Breast epithelium (tissue), 4 donors: ENCODE measurements around the gene DCUN1D3. TPM values are rescaled to one million over a fixed set of nuclear protein-coding genes. Genes with fewer than 3 reads are reported as not detected.

Experiments used
- DNase-seq, 2 donors: peaks; one replicate each; pipeline ENCODE4 v3.0.0-alpha.2; 2019; ENCODE audit warnings: low spot score in 2 of 2
- H3K27ac ChIP-seq, 2 donors: fragments of 200-600 bp; sonication (generic) in 1 of 2; one replicate each; pipeline ENCODE4 v1.5.1; 2016 to 2019; ENCODE audit warnings: mild to moderate bottlenecking in 1 of 2
- H3K27me3 ChIP-seq, 2 donors: fragments of 200-600 bp; sonication (generic) in 1 of 2; one replicate each; pipeline versions ENCODE4 v1.5.1 to v1.6.0; 2017 to 2019; ENCODE audit warnings: control low read depth in 1 of 2, mild to moderate bottlenecking in 1 of 2
- H3K36me3 ChIP-seq: fragments of 200-600 bp; one replicate; pipeline ENCODE4 v1.5.1; 2019
- H3K4me1 ChIP-seq, 2 donors: fragments of 200-600 bp; sonication (generic); one replicate each; pipeline ENCODE4 v1.5.1; 2016 to 2019; ENCODE audit warnings: control low read depth in 1 of 2
- H3K4me3 ChIP-seq, 3 donors: fragments of 200-600 bp; sonication (generic); 1 replicate in 2 of 3; 2 replicates in 1 of 3; pipeline ENCODE4 v1.5.1; 2016 to 2019; ENCODE audit warnings: mild to moderate bottlenecking in 3 of 3, moderate library complexity in 2 of 3
- H3K9me3 ChIP-seq, 2 donors: fragments of 200-600 bp; sonication (generic) in 1 of 2; one replicate each; pipeline ENCODE4 v1.5.1; 2016 to 2019; ENCODE audit warnings: control low read depth in 1 of 2
- POLR2A ChIP-seq: fragments of 450-650 bp; IDR thresholded peaks from one replicate; pipeline ENCODE4 v1.6.1; 2016; ENCODE audit warnings: antibody characterized with exemption, mild to moderate bottlenecking, moderate library complexity
- POLR2AphosphoS5 ChIP-seq, 3 donors: sonication (generic); formaldehyde crosslinking; IDR thresholded peaks; one replicate each; pipeline ENCODE4 v1.6.1; 2017; ENCODE audit warnings: antibody characterized with exemption in 3 of 3
- intact Hi-C: fragments of 100-400 bp; cut with DNase I; formaldehyde crosslinking; loops from one replicate; pipeline ENCODE4 v1.15.1; 2023; ENCODE audit warnings: low total_unique reads
- total RNA-seq, 3 donors: library from RNA; depleted of rRNA; stranded (reverse); fragments of >200 nt; gene quantifications; one replicate each; pipeline ENCODE4 v1.1.0, GENCODE V29; 2016
- TF ChIP-seq, protein P1 (sequence below), 3 donors: fragments of 450-650 bp; IDR thresholded peaks; one replicate each; pipeline ENCODE4 v1.5.1; 2016 to 2017; ENCODE audit warnings: antibody characterized with exemption in 3 of 3, mild to moderate bottlenecking in 3 of 3, moderate library complexity in 3 of 3

DCUN1D3 gene
- total RNA-seq, 3 donors from 2014 or later = 22.7 to 43.8 (median 26.2) TPM

DNA sequence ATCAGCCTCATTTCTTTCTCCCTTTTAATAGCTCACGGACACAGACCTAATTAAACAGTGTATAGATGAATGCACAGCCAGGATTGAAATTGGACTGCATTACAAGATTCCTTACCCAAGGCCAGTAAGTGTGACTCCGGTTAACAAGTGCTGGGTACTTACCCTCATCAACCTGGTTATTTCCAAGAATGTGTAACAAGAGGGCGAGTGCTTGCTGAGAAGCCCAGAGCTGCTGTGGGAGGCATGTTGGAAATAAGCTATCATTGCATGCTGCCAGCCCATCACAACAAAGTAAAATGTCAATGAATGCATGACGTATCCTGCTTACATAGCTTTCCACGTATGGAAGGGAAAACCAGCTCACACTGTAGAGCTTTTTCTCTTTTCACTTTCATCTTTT is 19.9 kb upstream of the DCUN1D3 start:
- H3K27me3 ChIP-seq = no peaks in the 10 kb centered on the region
- H3K36me3 ChIP-seq = no peaks in the 10 kb centered on the region
- TF ChIP-seq, protein P1, sequence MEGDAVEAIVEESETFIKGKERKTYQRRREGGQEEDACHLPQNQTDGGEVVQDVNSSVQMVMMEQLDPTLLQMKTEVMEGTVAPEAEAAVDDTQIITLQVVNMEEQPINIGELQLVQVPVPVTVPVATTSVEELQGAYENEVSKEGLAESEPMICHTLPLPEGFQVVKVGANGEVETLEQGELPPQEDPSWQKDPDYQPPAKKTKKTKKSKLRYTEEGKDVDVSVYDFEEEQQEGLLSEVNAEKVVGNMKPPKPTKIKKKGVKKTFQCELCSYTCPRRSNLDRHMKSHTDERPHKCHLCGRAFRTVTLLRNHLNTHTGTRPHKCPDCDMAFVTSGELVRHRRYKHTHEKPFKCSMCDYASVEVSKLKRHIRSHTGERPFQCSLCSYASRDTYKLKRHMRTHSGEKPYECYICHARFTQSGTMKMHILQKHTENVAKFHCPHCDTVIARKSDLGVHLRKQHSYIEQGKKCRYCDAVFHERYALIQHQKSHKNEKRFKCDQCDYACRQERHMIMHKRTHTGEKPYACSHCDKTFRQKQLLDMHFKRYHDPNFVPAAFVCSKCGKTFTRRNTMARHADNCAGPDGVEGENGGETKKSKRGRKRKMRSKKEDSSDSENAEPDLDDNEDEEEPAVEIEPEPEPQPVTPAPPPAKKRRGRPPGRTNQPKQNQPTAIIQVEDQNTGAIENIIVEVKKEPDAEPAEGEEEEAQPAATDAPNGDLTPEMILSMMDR (IDR thresholded peaks at IDR 0.05) = no peak
- TF ChIP-seq POLR2AphosphoS5 (IDR thresholded peaks at IDR 0.05) = no peak
- TF ChIP-seq POLR2A = no peak
- no peaks in the 10 kb centered on the region for H3K4me1 ChIP-seq
- no peak overlapping the region for H3K27ac ChIP-seq
- no peak for DNase-seq
- no peaks in the 10 kb centered on the region for H3K9me3 ChIP-seq
- intact Hi-C loops = no loop called here
- no peak overlapping the region for H3K4me3 ChIP-seq

DNA sequence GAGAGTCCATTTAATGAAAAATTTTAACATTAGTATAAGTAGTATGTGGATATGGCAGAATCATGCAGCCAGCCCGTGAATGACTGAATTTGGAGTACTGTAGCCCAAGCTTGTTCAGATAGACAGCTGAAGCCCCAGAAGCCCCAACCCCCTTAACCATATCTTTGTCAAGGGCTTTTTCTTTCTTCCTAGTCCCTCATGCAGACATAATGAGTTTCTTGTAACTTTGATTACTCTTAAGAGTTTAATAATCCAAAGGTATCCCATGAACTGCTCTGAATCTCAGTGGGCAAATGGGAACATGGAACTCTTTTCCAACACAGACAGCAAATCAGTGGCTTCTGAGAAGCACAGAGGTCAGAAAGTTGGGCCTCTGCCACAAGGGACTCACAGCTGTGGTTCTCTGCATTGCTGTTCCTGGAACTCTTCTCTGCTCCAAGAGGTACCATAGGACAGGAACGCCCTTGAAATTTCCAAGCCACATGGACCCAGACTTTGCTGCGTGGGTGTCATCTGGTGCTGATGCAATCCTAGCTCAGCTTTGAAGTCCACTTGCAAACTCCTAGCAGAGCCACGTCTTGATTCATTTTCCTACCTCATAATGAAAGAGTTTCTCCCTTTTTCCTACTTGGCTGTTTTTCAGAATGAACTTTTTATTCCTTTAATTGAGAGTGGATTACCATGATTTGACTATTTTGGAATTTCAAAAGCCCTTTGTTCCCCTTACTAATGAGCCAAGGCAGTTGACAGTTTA is 18.5 kb upstream of the DCUN1D3 start:
- no peaks in the 10 kb centered on the region for H3K9me3 ChIP-seq
- DNase-seq = peak in 1 of 2 donors; percentile 35
- TF ChIP-seq POLR2A (no peak), POLR2AphosphoS5 (IDR thresholded peaks at IDR 0.05) (peak in 2 of 3 donors; percentile 40 to 75)
- TF ChIP-seq, protein P1 (IDR thresholded peaks at IDR 0.05) = no peak
- peak overlapping the region in 1 of 2 donors; percentile 33 for H3K27ac ChIP-seq
- H3K4me3 ChIP-seq = no peak overlapping the region
- intact Hi-C loops = no loop called here
- H3K27me3 ChIP-seq = no peaks in the 10 kb centered on the region
- H3K36me3 ChIP-seq = no peaks in the 10 kb centered on the region
- H3K4me1 ChIP-seq = no peaks in the 10 kb centered on the region

DNA sequence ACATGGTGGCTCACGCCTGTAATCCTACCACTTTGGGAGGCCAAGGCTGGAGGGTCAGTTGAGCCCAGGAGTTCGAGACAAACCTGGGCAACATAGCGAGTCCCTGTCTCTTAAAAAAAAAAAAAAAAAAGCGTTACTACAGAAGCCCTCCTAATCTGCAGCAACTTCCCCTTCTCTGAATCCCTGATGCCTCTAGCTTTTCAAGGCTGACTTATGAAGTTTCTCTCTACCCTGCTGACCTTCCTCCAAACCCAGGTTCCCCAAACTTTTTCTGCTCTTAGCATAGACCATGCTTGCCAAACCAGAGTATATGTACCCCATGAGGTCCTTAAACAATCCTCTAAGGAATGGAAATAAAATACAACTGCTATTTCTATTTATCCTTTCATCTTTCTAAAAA is 16.8 kb upstream of the DCUN1D3 start:
- intact Hi-C loops = no loop called here
- H3K9me3 ChIP-seq = no peaks in the 10 kb centered on the region
- H3K4me3 ChIP-seq = no peak overlapping the region
- DNase-seq = no peak
- TF ChIP-seq, protein P1 (IDR thresholded peaks at IDR 0.05) = no peak
- no peak overlapping the region for H3K27ac ChIP-seq
- H3K36me3 ChIP-seq = no peaks in the 10 kb centered on the region
- H3K27me3 ChIP-seq = no peaks in the 10 kb centered on the region
- no peaks in the 10 kb centered on the region for H3K4me1 ChIP-seq

DNA sequence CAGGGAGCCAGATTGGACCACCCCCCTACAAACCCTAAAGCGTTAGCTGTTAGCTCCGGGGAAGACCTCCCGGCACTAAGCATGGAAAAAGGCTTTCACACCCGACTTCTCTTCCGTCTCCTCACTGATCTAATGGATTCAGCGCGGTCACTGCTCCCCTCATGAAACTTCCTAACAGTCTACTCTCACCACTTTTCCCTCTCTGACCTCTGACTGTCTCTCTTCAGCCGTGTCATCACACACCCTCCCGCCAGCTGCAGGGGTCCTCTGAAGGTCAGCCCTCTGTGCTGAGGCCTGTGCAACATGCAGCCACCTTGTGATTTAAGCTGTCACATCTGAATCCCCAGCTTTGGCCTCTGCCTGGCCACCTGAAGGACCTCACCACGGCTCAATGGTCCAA is 16.1 kb upstream of the DCUN1D3 start:
- Histone ChIP-seq H3K4me1 (no peaks in the 10 kb centered on the region), H3K9me3 (no peaks in the 10 kb centered on the region), H3K27ac (no peak overlapping the region), H3K36me3 (no peaks in the 10 kb centered on the region), H3K27me3 (no peaks in the 10 kb centered on the region), H3K4me3 (no peak overlapping the region)
- no peak for DNase-seq
- intact Hi-C loops = no loop called here
- no peak for TF ChIP-seq POLR2A
- no peak for TF ChIP-seq POLR2AphosphoS5 (IDR thresholded peaks at IDR 0.05)
- TF ChIP-seq, protein P1 (IDR thresholded peaks at IDR 0.05) = no peak

DNA sequence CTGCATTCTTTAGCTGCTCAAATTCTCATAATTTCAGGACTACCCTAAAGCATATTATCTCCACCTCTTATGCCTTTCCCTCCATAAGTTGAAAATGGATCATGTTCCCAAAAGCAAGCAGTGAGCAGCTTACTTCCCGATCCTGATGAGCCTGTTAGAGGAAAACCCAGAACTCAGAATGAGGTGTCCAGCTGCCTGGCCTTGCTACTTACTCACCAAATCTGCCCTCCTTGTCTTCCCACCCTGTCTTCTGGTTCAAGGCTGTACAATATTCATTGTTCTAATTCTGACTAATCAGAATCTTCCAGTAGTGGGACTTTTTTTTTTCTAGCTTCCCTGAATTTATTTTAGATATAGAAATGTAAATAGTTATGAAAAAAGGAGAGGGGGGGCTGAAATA is 11.2 kb upstream of the DCUN1D3 start:
- H3K27me3 ChIP-seq = no peaks in the 10 kb centered on the region
- H3K9me3 ChIP-seq = no peaks in the 10 kb centered on the region
- no peaks in the 10 kb centered on the region for H3K4me1 ChIP-seq
- intact Hi-C loops = no loop called here
- TF ChIP-seq POLR2A (no peak), POLR2AphosphoS5 (IDR thresholded peaks at IDR 0.05) (no peak)
- TF ChIP-seq, protein P1 (IDR thresholded peaks at IDR 0.05) = no peak
- DNase-seq = no peak
- H3K4me3 ChIP-seq = no peak overlapping the region
- H3K27ac ChIP-seq = peak overlapping the region; percentile 60 to 75
- no peaks in the 10 kb centered on the region for H3K36me3 ChIP-seq
